Measurements from ENCODE around the gene RASA3.

The RASA3 gene

DNA sequence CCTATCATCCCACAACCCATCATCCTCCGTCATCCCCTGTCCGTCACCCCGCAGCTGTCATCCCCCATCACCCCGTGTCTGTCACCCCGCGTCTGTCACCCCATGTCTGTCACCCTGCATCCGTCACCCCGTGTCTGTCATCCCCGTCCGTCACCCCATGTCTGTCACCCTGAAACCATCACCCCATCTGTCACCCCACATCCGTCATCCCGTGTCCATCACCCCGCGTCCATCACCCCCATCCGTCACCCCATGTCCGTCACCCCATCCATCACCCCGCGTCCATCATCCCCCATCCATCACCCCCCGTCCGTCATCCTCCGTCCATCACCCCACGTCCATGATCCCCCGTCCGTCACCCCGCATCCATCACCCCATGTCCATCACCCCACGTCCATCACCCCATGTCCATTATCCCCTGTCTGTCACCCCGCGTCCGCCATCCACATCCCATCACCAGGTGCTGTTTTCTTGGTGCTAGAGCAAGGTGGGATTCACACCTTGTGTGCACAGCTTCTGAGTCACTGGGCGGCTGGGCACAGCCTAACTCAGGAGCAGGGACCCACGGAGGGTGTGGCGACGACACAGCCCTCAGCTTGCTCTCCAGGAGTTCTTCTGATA is 24.2 kb downstream of the RASA3 start:
- Histone ChIP-seq H4K20me1 (ENCODE audit: insufficient read depth, low read length) (no peaks in the 10 kb centered on the region), H3K4me2 (ENCODE audit: low read depth, low read length) (no peak overlapping the region), H3K79me2 (ENCODE audit: low read length) (peaks cover 85% of the 10 kb centered on the region), H3K27ac (ENCODE audit: low read length) (0 out of 2 replicates have a peak overlapping the region, but pooled peaks have one; percentile 90), H3K9me2 (replicated peaks; ENCODE audit: insufficient read depth, low read length) (no peaks in the 10 kb centered on the region), H2AFZ (ENCODE audit: low read length) (no peak overlapping the region), H3K36me3 (replicated peaks; ENCODE audit: insufficient read depth, low read length) (no peaks in the 10 kb centered on the region; the same call in 1 of the 2 replicates), H3K27me3 (replicated peaks; ENCODE audit: insufficient read depth, low read length) (no peaks in the 10 kb centered on the region), H3K9ac (ENCODE audit: low read length) (no peak overlapping the region), H3K4me3 (ENCODE audit: low read length) (no peak overlapping the region), H3K4me1 (ENCODE audit: low read length) (peaks cover 34% of the 10 kb centered on the region), H3K9me3 (replicated peaks; ENCODE audit: insufficient read depth, low read length) (no peaks in the 10 kb centered on the region), H3F3A (ENCODE audit: insufficient read depth, low read length) (peaks cover 24% of the 10 kb centered on the region)
- no peak for TF ChIP-seq EZH2phosphoT487 (IDR thresholded peaks at IDR 0.05; ENCODE audit: low read length)
- TF ChIP-seq, protein P1, sequence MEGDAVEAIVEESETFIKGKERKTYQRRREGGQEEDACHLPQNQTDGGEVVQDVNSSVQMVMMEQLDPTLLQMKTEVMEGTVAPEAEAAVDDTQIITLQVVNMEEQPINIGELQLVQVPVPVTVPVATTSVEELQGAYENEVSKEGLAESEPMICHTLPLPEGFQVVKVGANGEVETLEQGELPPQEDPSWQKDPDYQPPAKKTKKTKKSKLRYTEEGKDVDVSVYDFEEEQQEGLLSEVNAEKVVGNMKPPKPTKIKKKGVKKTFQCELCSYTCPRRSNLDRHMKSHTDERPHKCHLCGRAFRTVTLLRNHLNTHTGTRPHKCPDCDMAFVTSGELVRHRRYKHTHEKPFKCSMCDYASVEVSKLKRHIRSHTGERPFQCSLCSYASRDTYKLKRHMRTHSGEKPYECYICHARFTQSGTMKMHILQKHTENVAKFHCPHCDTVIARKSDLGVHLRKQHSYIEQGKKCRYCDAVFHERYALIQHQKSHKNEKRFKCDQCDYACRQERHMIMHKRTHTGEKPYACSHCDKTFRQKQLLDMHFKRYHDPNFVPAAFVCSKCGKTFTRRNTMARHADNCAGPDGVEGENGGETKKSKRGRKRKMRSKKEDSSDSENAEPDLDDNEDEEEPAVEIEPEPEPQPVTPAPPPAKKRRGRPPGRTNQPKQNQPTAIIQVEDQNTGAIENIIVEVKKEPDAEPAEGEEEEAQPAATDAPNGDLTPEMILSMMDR (IDR thresholded peaks at IDR 0.05; ENCODE audit: low read length), result no peak
- no peak for TF ChIP-seq EZH2 (optimal IDR thresholded peaks at IDR 0.05; ENCODE audit: low read depth, low read length)
- no peak for DNase-seq

DNA sequence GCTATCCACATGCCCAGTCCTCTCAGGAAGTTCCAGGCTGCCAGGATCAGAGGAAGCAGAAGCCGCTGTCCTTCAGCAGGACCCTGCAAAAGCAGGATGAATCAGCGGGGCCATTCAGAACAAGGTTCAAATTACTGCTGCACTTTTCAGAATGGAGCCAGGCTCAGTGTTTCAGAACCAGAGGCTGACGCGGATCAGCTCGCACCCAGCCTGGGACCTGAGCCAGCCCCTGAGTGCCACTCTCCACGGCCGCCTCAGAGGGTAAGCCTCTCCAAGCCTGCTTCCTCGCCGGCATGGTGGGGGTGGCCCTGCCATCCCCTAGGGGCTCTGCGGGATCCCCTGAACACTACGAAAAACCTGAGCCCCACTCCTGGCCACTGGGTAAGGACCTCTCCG is 24.7 kb downstream of the RASA3 start:
- Histone ChIP-seq H3K9me3 (replicated peaks; ENCODE audit: insufficient read depth, low read length) (no peaks in the 10 kb centered on the region), H3K79me2 (ENCODE audit: low read length) (peaks cover 85% of the 10 kb centered on the region), H3F3A (ENCODE audit: insufficient read depth, low read length) (peaks cover 26% of the 10 kb centered on the region), H3K4me1 (ENCODE audit: low read length) (peaks cover 34% of the 10 kb centered on the region), H3K27ac (ENCODE audit: low read length) (no peak overlapping the region), H3K4me3 (ENCODE audit: low read length) (no peak overlapping the region), H3K9me2 (replicated peaks; ENCODE audit: insufficient read depth, low read length) (no peaks in the 10 kb centered on the region), H3K27me3 (replicated peaks; ENCODE audit: insufficient read depth, low read length) (no peaks in the 10 kb centered on the region), H3K9ac (ENCODE audit: low read length) (no peak overlapping the region), H4K20me1 (ENCODE audit: insufficient read depth, low read length) (no peaks in the 10 kb centered on the region), H2AFZ (ENCODE audit: low read length) (no peak overlapping the region), H3K36me3 (replicated peaks; ENCODE audit: insufficient read depth, low read length) (no peaks in the 10 kb centered on the region; the same call in 1 of the 2 replicates), H3K4me2 (ENCODE audit: low read depth, low read length) (no peak overlapping the region)
- TF ChIP-seq EZH2 (optimal IDR thresholded peaks at IDR 0.05; ENCODE audit: low read depth, low read length) (no peak), EZH2phosphoT487 (IDR thresholded peaks at IDR 0.05; ENCODE audit: low read length) (no peak)
- TF ChIP-seq, protein P1 (IDR thresholded peaks at IDR 0.05; ENCODE audit: low read length), result no peak
- no peak for DNase-seq

DNA sequence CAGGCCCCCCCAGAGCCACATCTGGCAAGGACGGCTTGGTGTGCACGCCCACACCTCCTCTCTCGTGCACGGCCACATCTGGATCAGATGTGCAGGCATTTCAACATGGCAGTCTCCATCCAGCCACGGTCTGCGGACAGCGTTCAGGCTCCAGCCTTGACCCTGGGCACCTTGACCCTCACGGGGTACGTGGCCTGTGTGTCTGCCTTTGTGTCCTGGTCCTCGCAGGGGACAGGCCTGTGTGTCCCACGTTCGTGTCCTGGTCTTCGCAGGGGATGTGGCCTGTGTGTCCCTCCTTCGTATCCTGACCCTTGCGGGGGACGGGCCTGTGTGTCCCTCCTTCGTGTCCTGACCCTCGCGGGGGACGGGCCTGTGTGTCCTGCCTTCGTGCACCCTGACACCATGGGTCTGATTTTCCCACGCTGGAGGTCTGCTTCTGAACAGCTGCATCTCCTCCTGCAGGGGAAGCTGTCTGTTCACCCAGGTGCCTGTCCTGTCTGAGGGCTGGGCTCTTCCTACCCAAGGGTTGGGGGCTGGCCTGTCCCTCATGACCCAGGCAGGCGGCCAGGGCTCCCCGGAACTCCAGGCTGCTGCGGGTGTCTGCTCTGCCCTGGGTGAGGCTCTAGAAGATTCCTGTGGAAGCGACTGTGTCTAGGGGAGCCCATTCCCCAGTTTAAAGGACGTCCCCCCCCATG is 25.3 kb downstream of the RASA3 start:
- DNase-seq, result no peak
- no peaks in the 10 kb centered on the region; the same call in 1 of the 2 replicates for H3K36me3 ChIP-seq (replicated peaks; ENCODE audit: insufficient read depth, low read length)
- peaks cover 23% of the 10 kb centered on the region for H3F3A ChIP-seq (ENCODE audit: insufficient read depth, low read length)
- H3K9me2 ChIP-seq (replicated peaks; ENCODE audit: insufficient read depth, low read length), result no peaks in the 10 kb centered on the region
- no peak overlapping the region for H3K9ac ChIP-seq (ENCODE audit: low read length)
- no peak overlapping the region for H3K27ac ChIP-seq (ENCODE audit: low read length)
- H4K20me1 ChIP-seq (ENCODE audit: insufficient read depth, low read length), result no peaks in the 10 kb centered on the region
- H3K27me3 ChIP-seq (replicated peaks; ENCODE audit: insufficient read depth, low read length), result no peaks in the 10 kb centered on the region
- H2AFZ ChIP-seq (ENCODE audit: low read length), result no peak overlapping the region
- no peak overlapping the region for H3K4me3 ChIP-seq (ENCODE audit: low read length)
- TF ChIP-seq EZH2phosphoT487 (IDR thresholded peaks at IDR 0.05; ENCODE audit: low read length), result no peak
- no peak for TF ChIP-seq EZH2 (optimal IDR thresholded peaks at IDR 0.05; ENCODE audit: low read depth, low read length)
- TF ChIP-seq, protein P1 (IDR thresholded peaks at IDR 0.05; ENCODE audit: low read length), result no peak
- no peak overlapping the region for H3K4me2 ChIP-seq (ENCODE audit: low read depth, low read length)
- H3K9me3 ChIP-seq (replicated peaks; ENCODE audit: insufficient read depth, low read length), result no peaks in the 10 kb centered on the region
- peaks cover 85% of the 10 kb centered on the region for H3K79me2 ChIP-seq (ENCODE audit: low read length)
- H3K4me1 ChIP-seq (ENCODE audit: low read length), result peaks cover 30% of the 10 kb centered on the region

All from MM.1S (cell line).